NCI-H1694 treated with DMSO at 0.1 percent for 48 hours (cell line): ENCODE results near the gene OR8B2.
"Not testable (repeated sequence)": the region's sequence is repeated elsewhere in the genome, so short reads cannot be mapped to it uniquely, and the experiment has no call there.

Source experiments
- DNase-seq: peaks from one replicate; lab custom pipeline; 2025; lab: John Stamatoyannopoulos, UW

Gene OR8B2

GRCh38 chr11:124384399-124384798 is at the start of gene OR8B2:
Gene OR8B2, minus strand, starts transcription at chr11:124384499. Its CDS starts 1,156 bp downstream, at chr11:124383343.
- no peak for DNase-seq

- DNase-seq: no peak
Measured at GRCh38 chr11:124429599-124429998, 45.3 kb upstream of the OR8B2 start.

- DNase-seq: no peak
Measured at GRCh38 chr11:124424384-124424921, 40.2 kb upstream of the OR8B2 start, which contains the start of gene OR8B4. Gene OR8B4, minus strand, starts transcription at chr11:124424871. Its CDS starts 0 bp downstream, at chr11:124424871.

GRCh38 chr11:124421043-124421442 is 36.7 kb upstream of the OR8B2 start:
- no peak for DNase-seq

GRCh38 chr11:124415356-124415923 is 31.1 kb upstream of the OR8B2 start:
- DNase-seq: peak; percentile 6

- DNase-seq: no peak
Measured at GRCh38 chr11:124409906-124410305, 25.6 kb upstream of the OR8B2 start.

- no peak for DNase-seq
Measured at GRCh38 chr11:124405581-124405980, 21.3 kb upstream of the OR8B2 start.

- DNase-seq: not testable (repeated sequence)
Measured at GRCh38 chr11:124403186-124403585, 18.9 kb upstream of the OR8B2 start.

- DNase-seq: peak; percentile 0
Measured at GRCh38 chr11:124402326-124402922, 18.1 kb upstream of the OR8B2 start.

GRCh38 chr11:124398924-124399323 is 14.6 kb upstream of the OR8B2 start, which contains the start of gene OR8B3:
Gene OR8B3, minus strand, starts transcription at chr11:124399024. Its CDS starts 1,673 bp downstream, at chr11:124397351.
- no peak for DNase-seq

- not testable (repeated sequence) for DNase-seq
Measured at GRCh38 chr11:124396847-124397246, 12.5 kb upstream of the OR8B2 start.

GRCh38 chr11:124394408-124394807 is 10.1 kb upstream of the OR8B2 start:
- no peak for DNase-seq

- DNase-seq: not testable (repeated sequence)
Measured at GRCh38 chr11:124382857-124383256, 1.4 kb downstream of the OR8B2 start.

- no peak for DNase-seq
Measured at GRCh38 chr11:124380585-124380984, 3.7 kb downstream of the OR8B2 start.

- no peak for DNase-seq
Measured at GRCh38 chr11:124376280-124376679, 8.0 kb downstream of the OR8B2 start.

- no peak for DNase-seq
Measured at GRCh38 chr11:124359566-124359965, 24.7 kb downstream of the OR8B2 start.

- no peak for DNase-seq
Measured at GRCh38 chr11:124346311-124346955, 37.9 kb downstream of the OR8B2 start.

GRCh38 chr11:124344346-124344745 is 40.0 kb downstream of the OR8B2 start:
- no peak for DNase-seq

GRCh38 chr11:124340142-124340447 is 44.2 kb downstream of the OR8B2 start:
- DNase-seq: no peak

- DNase-seq: no peak
Measured at GRCh38 chr11:124339396-124340141, 44.7 kb downstream of the OR8B2 start.
